NOMO-1 treated with dmso at 0.1 percent for 144 hours (cell line): ENCODE data around the gene SYT5.

Source experiments
- DNase-seq: peaks from one replicate; lab custom pipeline; 2025; ENCODE audit not compliant: unreplicated experiment; lab: John Stamatoyannopoulos, UW

Gene SYT5

DNA sequence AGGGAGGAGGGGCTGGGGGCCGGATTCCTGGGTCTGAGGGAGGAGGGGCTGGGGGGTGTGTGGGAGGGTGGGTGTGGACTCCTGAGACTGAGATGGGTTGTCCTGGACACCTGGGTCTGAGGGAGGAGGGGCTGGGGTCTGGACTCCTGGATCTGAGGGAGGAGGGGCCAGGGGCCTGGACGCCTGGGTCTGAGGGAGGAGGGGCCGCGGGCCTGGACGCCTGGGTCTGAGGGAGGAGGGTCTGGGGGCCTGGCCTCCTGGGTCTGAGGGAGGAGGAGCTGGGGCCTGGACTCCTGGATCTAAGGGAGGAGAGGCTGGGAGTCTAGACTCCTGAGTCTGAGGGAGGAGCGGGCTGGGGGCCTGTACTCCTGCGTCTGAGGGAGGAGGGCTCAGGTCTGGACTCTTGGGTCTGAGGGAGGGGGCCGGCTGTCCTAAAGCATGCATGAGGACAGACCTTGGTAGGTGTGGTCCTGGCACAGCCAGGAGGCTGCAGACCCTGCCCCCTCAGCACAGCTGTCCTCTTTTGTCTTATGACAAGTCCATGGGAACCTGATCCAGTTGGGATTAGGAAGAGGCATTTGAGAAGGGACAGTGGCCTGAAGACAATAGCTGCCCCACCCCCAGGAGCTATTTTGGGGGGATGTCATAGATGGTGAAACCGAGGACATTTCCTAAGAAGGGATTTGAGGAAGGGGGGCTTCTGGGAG is 32.4 kb downstream of the SYT5 start:
- no peak for DNase-seq

DNA sequence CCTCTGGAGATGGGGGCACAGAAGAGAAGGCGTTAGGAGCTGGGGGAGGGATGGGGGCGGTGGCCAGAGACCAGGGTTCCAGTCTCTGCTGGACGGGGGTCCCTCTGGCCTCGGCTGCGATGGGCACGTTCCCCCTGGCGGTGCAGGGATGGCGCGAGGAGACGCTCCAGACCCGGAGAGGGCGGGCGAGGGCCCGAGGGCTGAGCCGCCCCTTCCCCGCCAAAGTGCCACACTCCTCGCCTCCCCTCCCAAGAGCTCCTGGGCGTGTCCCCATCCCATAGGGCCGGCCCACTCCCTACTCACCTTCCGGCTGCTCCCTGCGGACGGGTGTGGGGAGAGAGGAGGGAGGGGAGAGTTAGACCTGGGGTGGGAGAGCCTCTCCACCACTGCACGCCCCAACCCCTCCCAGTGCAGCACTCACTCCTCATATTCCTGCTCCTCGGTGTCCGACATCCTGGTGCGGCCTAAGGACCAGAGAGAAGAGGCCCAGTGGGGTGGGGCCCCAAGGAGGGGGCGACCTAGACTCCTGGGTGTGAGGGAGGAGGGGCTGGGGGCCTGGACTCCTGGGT is 33.3 kb downstream of the SYT5 start:
- DNase-seq: no peak

DNA sequence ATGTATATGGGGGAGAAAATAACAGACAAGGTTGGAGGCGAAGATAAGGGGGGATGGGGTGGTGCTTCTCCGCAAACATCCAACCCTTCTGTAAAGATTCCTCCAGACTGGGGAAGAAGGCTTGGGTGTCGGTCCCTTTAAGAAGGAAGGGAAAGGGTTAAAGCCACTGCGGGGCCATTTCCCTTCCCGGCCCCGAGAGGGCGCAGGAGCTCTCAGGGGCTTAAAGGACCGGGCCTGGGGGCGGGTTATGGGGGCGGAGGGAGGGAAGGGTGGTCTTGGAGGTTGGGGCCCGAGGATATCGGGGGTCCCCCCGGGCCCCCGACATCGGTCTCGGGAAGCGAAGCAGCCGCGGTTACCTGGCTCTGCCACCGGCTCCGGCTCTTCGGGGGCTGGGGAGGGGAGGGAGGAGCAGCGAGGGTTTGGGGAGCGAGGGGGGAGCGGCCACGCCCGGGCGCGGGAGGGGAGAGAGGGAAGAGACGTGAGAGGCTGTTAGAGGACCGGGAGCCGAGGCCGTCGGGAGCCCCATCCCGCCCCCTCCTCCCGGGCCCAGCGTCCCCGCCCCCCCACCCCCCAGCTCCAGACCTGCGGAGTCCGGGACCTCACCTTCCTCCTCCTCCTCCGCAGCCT is 33.9 kb downstream of the SYT5 start:
- DNase-seq: peak; percentile 38

DNA sequence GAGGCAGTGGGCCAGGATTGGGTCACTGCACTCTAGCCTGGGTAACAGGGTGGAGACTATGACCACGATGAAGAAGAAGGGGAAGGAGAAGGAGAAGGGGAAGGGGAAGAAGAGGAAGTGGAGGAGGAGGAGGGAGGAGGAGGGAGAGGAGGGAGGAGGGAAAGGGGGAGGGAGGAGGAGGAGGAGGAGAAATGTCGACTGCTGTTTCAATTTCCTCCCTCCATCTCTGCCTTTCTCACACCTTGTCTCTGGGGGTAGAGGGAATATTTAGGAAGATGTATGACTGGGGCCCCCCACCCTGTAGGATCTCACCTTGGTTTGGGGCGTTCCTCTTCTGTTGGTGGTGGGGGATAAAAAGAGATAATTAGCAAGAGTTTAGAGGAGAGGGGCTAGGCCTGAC is 34.9 kb downstream of the SYT5 start:
- peak; percentile 61 for DNase-seq

- DNase-seq: no peak
These were observed 38.4 kb downstream of the SYT5 start for GRCh38 chr19:55141696-55142095.

- DNase-seq: no peak
These were observed 42.2 kb downstream of the SYT5 start for GRCh38 chr19:55137915-55138314.

DNA sequence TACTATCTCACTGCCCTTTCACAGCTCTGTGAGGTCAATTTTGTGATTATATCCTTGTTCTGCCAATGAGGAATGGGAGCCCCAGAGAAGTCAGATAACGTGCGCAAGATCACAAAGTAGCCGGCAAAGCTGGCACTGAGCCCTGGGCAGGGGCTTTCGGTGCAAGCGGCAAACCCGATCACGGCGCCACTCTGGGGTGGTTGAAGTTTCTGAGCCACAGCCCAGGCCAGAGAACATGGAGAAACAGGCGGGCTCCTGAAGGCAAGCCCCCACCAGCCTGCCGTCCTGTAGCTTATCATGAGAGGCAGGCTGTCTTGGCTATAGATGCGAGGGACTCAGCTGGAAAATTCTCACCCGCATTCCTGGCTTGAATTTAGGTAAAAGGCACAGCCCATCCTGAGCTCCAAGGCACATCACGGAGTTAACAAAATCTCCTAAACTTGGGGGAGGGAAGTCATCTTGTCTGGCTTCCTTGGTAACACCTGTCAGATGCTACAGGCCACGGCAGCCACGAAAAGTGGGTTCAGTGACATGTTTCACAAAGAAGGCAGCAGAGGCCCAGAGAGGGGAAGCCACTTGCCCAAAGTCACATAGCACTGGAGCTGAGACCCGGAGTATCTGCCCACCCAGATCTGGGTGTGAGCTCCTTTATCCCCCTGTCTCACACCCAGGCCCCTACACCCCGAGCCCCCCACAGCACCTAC is 43.5 kb downstream of the SYT5 start:
- no peak for DNase-seq

DNA sequence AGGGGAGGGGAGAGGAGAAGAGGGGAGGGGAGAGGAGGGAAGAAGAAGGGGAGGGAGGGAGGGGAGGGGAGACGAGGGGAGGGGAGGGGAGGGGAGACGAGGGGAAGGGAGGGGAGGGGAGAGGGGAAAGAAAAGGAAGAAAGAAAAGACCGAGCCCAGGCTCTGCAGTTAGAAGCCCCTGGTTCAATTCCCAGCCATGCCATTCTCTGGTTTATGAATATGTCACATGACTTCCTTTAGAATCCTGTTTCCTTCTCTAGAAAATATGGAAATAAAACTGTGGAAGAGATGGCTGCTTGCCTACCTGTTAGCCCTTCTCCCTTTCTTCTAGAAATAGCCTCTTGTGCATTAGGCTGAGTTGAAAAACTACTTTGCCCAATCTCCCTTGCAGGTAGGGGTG is 45.4 kb downstream of the SYT5 start:
- DNase-seq: no peak

- DNase-seq: peak; percentile 8
These were observed 46.2 kb downstream of the SYT5 start for GRCh38 chr19:55133639-55134444.

DNA sequence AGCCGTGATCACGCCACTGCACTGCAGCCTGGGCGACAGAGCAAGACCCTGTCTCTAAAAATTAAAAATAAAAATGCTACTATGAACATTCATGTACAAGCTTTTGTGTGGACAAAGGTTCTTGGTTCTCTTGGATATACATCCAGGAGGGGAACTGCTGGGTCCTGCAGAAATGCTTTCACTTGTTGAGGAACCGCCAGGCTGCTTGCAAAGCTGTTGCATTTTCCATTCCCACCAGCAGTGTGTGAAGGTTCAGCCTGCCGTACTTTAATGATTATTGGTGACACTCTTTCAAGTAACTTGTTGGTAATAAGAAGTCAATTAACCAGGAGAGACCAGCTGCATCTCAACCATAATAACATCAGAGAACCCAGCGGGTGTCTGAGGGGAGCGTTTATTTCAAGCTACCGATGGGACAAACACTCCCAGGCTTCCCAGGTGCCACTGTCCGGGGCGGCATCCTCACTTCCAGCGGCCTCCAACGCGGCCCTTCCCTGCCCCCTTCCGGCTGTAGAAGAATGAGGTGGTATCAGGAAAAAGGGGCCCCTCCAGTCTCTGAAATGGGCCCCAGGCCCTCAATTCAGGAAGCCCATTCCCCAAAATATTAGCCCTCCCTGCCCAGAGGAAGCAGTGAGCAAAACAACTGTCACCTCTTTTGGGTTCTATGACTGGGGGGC is 47.5 kb downstream of the SYT5 start:
- no peak for DNase-seq

GRCh38 chr19:55131421-55131820 is 48.7 kb downstream of the SYT5 start:
- DNase-seq: no peak
